ENCODE measurements around the gene RERE.

The RERE gene

DNA sequence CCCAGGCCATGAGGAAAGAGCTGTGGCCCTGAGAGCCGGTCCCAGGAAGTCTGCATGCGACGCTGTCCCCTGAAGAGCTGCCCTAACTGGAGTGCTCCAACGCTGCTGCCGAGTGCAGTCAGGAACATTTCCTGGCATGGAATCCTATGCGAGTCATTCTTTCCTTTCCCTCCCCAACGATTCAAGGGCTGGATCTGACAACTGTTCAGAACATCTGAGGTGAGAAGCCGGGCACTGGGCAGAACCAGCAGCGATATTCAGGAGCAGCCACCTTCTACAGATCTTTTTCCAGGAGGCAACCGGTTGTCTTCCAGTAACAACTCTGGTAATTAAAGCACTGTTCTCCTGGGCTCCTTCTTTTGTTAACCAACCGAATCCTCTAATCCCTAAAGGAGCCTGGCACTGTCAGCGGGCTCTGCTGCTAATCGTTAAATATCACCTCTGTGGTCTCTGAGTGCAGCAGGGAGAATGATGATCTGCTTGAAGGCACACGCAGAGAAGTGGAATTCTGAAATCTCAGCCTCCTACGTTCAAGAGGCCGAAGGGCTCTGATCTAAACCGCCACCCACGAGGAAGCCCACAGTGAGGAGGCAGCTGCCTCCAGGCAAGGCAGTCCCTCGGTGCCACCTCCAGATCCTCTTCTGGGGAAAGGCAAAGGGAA is 443.7 kb downstream of the RERE start:
- no peak overlapping the region for H2BK120ac ChIP-seq (ENCODE audit: insufficient read depth, low read length, poor library complexity)
- H3K27ac ChIP-seq (ENCODE audit: low read depth, low read length) = no peak overlapping the region
- H3K27me3 ChIP-seq (ENCODE audit: insufficient read depth, low read length) = no peaks in the 10 kb centered on the region
- no peak overlapping the region for H3K4me3 ChIP-seq (ENCODE audit: low read depth, low read length)
- peak overlapping the region; percentile 4 for H2BK5ac ChIP-seq (ENCODE audit: low read depth, low read length, poor library complexity)
- H3K23ac ChIP-seq (ENCODE audit: low read length) = no peak overlapping the region
- no peak overlapping the region for H2AFZ ChIP-seq (ENCODE audit: insufficient read depth, low read length, poor library complexity)
- no peak for DNase-seq
- H3K4me1 ChIP-seq (ENCODE audit: control insufficient read depth in 1 of 2, insufficient read depth in 2 of 2, low read length in 2 of 2) = peaks cover 12 to 27% of the 10 kb centered on the region in 2 experiments
- no peak overlapping the region for H4K91ac ChIP-seq (ENCODE audit: low read depth, low read length)
- H3K4ac ChIP-seq (ENCODE audit: low read depth, low read length) = peak overlapping the region; percentile 49
- no peak overlapping the region for H3K18ac ChIP-seq (ENCODE audit: low read length)
- no CpG with 5 or more reads among the region's 19 CpGs for whole genome bisulfite sequencing (ENCODE audit: extremely low coverage, insufficient coverage, insufficient read length)
- no peak overlapping the region for H3K14ac ChIP-seq (ENCODE audit: low read length)
- no peak overlapping the region for H2BK12ac ChIP-seq (ENCODE audit: low read length)
- H3K36me3 ChIP-seq (ENCODE audit: control insufficient read depth in 1 of 2, insufficient read depth in 2 of 2, low read length in 2 of 2) = peaks cover 12 to 26% of the 10 kb centered on the region in 2 experiments
- H4K12ac ChIP-seq (ENCODE audit: low read depth, low read length) = no peak overlapping the region
- H3K9ac ChIP-seq (ENCODE audit: low read length) = no peak overlapping the region
- H2AK5ac ChIP-seq (ENCODE audit: low read length) = no peak overlapping the region
- no peak overlapping the region for H4K8ac ChIP-seq (ENCODE audit: low read depth, low read length)
- no peaks in the 10 kb centered on the region for H3K9me3 ChIP-seq (ENCODE audit: insufficient read depth, low read depth, low read length)
- H3K79me1 ChIP-seq (ENCODE audit: low read length) = peaks cover 2% of the 10 kb centered on the region
- H3K4me2 ChIP-seq (ENCODE audit: low read length) = peak overlapping the region; percentile 10
- H3K79me2 ChIP-seq (ENCODE audit: control insufficient read depth, insufficient read depth, low read length, poor library complexity) = peaks cover 3% of the 10 kb centered on the region

DNA sequence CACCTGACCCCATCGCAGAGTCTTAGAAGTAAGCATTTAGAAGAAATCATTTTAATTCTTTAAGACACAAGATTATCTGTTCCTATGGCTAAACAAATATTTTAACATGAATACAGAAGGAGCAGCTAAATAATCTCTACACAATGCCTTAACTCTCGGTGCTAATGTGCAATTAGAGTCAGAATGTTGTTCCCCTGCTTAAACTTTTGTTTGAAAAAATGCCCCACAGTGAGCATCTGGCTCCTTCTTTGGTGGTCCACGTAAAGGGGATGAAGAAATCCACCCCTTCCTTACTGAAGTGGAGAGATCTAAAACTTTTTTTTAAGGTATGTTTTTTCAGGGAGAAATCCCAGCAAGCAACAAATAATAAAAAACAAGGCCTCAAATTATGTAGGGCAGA is 444.3 kb downstream of the RERE start:
- no peak overlapping the region for H3K9ac ChIP-seq (ENCODE audit: low read length)
- H3K18ac ChIP-seq (ENCODE audit: low read length) = no peak overlapping the region
- H3K4me2 ChIP-seq (ENCODE audit: low read length) = no peak overlapping the region
- H4K91ac ChIP-seq (ENCODE audit: low read depth, low read length) = no peak overlapping the region
- DNase-seq = no peak
- H3K14ac ChIP-seq (ENCODE audit: low read length) = no peak overlapping the region
- H4K8ac ChIP-seq (ENCODE audit: low read depth, low read length) = no peak overlapping the region
- H2BK12ac ChIP-seq (ENCODE audit: low read length) = no peak overlapping the region
- no peak overlapping the region for H3K27ac ChIP-seq (ENCODE audit: low read depth, low read length)
- no CpG with 5 or more reads among the region's 3 CpGs for WGBS (ENCODE audit: extremely low coverage, insufficient coverage, insufficient read length)
- no peak overlapping the region for H2AK5ac ChIP-seq (ENCODE audit: low read length)
- peaks cover 12 to 22% of the 10 kb centered on the region in 2 experiments for H3K36me3 ChIP-seq (ENCODE audit: control insufficient read depth in 1 of 2, insufficient read depth in 2 of 2, low read length in 2 of 2)
- H2BK120ac ChIP-seq (ENCODE audit: insufficient read depth, low read length, poor library complexity) = no peak overlapping the region
- H3K79me2 ChIP-seq (ENCODE audit: control insufficient read depth, insufficient read depth, low read length, poor library complexity) = peaks cover 3% of the 10 kb centered on the region
- H3K4ac ChIP-seq (ENCODE audit: low read depth, low read length) = peak overlapping the region; percentile 1
- H3K4me3 ChIP-seq (ENCODE audit: low read depth, low read length) = no peak overlapping the region
- H3K9me3 ChIP-seq (ENCODE audit: insufficient read depth, low read depth, low read length) = no peaks in the 10 kb centered on the region
- peak overlapping the region; percentile 4 for H2BK5ac ChIP-seq (ENCODE audit: low read depth, low read length, poor library complexity)
- peaks cover 2% of the 10 kb centered on the region for H3K79me1 ChIP-seq (ENCODE audit: low read length)
- no peak overlapping the region for H4K12ac ChIP-seq (ENCODE audit: low read depth, low read length)
- H2AFZ ChIP-seq (ENCODE audit: insufficient read depth, low read length, poor library complexity) = no peak overlapping the region
- H3K4me1 ChIP-seq (ENCODE audit: control insufficient read depth in 1 of 2, insufficient read depth in 2 of 2, low read length in 2 of 2) = peaks cover 7 to 23% of the 10 kb centered on the region in 2 experiments
- no peaks in the 10 kb centered on the region for H3K27me3 ChIP-seq (ENCODE audit: insufficient read depth, low read length)
- no peak overlapping the region for H3K23ac ChIP-seq (ENCODE audit: low read length)

DNA sequence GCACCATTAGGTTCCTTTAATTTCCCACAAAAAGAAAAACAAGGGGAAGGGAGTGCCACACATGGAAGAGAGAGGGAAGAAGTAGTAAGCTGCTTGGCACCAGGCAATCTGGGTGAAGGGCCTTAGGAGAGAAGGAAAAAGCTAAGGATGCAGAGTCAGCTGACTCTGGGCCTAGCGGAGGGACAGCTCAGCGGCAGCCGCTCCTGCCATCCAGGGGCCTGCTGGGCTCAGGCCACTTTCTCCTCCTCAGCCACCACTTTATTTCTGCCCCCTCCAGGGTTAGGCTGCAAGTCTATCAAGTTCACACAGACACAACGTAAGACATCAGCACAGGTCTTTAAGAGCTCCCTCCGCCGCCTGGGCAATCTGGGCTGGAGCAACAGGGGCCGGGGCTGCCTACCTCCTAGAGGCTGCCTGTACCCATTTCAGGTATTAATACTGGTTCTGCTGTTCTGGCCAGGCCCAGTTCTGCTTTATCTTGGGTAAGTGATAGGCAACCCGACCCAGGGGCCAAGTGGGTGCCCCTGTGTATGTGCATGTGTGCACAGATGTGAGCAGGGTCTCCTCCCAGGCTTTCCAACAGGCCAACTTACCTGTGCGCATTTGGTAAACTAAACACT is 446.0 kb downstream of the RERE start:
- Histone ChIP-seq H3K23ac (ENCODE audit: low read length) (no peak overlapping the region), H3K27me3 (ENCODE audit: insufficient read depth, low read length) (no peaks in the 10 kb centered on the region), H3K4me1 (ENCODE audit: control insufficient read depth in 1 of 2, insufficient read depth in 2 of 2, low read length in 2 of 2) (peaks cover 12 to 32% of the 10 kb centered on the region in 2 experiments), H2BK5ac (ENCODE audit: low read depth, low read length, poor library complexity) (no peak overlapping the region), H3K27ac (ENCODE audit: low read depth, low read length) (no peak overlapping the region), H3K14ac (ENCODE audit: low read length) (no peak overlapping the region), H3K79me1 (ENCODE audit: low read length) (peaks cover 7% of the 10 kb centered on the region), H2BK120ac (ENCODE audit: insufficient read depth, low read length, poor library complexity) (no peak overlapping the region), H2AK5ac (ENCODE audit: low read length) (no peak overlapping the region), H2BK12ac (ENCODE audit: low read length) (no peak overlapping the region), H3K18ac (ENCODE audit: low read length) (no peak overlapping the region), H4K8ac (ENCODE audit: low read depth, low read length) (no peak overlapping the region), H2AFZ (ENCODE audit: insufficient read depth, low read length, poor library complexity) (no peak overlapping the region), H3K4ac (ENCODE audit: low read depth, low read length) (no peak overlapping the region), H4K91ac (ENCODE audit: low read depth, low read length) (no peak overlapping the region), H3K36me3 (ENCODE audit: control insufficient read depth in 1 of 2, insufficient read depth in 2 of 2, low read length in 2 of 2) (peaks cover 12 to 21% of the 10 kb centered on the region in 2 experiments), H3K9me3 (ENCODE audit: insufficient read depth, low read depth, low read length) (peaks cover 2% of the 10 kb centered on the region), H4K12ac (ENCODE audit: low read depth, low read length) (no peak overlapping the region), H3K4me2 (ENCODE audit: low read length) (no peak overlapping the region), H3K79me2 (ENCODE audit: control insufficient read depth, insufficient read depth, low read length, poor library complexity) (peaks cover 4% of the 10 kb centered on the region), H3K4me3 (ENCODE audit: low read depth, low read length) (no peak overlapping the region), H3K9ac (ENCODE audit: low read length) (no peak overlapping the region)
- DNase-seq = no peak
- no CpG with 5 or more reads among the region's 9 CpGs for WGBS (ENCODE audit: extremely low coverage, insufficient coverage, insufficient read length)

DNA sequence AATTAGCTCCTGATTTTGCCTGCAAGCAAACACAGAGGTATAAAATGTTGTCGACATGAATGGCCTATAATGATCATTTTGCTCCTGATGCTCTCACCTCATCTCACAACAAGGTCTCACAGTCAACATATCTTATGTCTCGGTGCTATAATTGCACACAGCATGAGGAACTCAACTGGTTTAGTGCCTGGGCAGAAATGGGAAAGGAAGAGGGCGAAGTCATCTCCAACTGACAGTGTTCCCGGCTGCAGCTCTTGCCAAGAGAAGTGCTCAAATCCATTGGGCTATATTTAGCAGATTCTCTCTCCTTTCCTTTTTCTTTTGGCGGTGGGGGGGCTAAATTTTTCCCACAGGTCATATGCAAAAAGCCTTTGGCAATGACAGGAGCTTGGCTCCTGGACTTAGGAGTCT is 446.5 kb downstream of the RERE start:
- Histone ChIP-seq H2BK12ac (ENCODE audit: low read length) (no peak overlapping the region), H3K36me3 (ENCODE audit: control insufficient read depth in 1 of 2, insufficient read depth in 2 of 2, low read length in 2 of 2) (peaks cover 13 to 23% of the 10 kb centered on the region in 2 experiments), H2AK5ac (ENCODE audit: low read length) (no peak overlapping the region), H3K79me1 (ENCODE audit: low read length) (peaks cover 7% of the 10 kb centered on the region), H3K4me3 (ENCODE audit: low read depth, low read length) (no peak overlapping the region), H4K8ac (ENCODE audit: low read depth, low read length) (no peak overlapping the region), H3K4me2 (ENCODE audit: low read length) (no peak overlapping the region), H4K91ac (ENCODE audit: low read depth, low read length) (no peak overlapping the region), H3K14ac (ENCODE audit: low read length) (no peak overlapping the region), H3K23ac (ENCODE audit: low read length) (no peak overlapping the region), H4K12ac (ENCODE audit: low read depth, low read length) (no peak overlapping the region), H3K9me3 (ENCODE audit: insufficient read depth, low read depth, low read length) (peaks cover 2% of the 10 kb centered on the region), H2AFZ (ENCODE audit: insufficient read depth, low read length, poor library complexity) (no peak overlapping the region), H2BK5ac (ENCODE audit: low read depth, low read length, poor library complexity) (no peak overlapping the region), H3K9ac (ENCODE audit: low read length) (no peak overlapping the region), H3K27ac (ENCODE audit: low read depth, low read length) (no peak overlapping the region), H3K4ac (ENCODE audit: low read depth, low read length) (no peak overlapping the region), H3K79me2 (ENCODE audit: control insufficient read depth, insufficient read depth, low read length, poor library complexity) (peaks cover 5% of the 10 kb centered on the region), H2BK120ac (ENCODE audit: insufficient read depth, low read length, poor library complexity) (no peak overlapping the region), H3K4me1 (ENCODE audit: control insufficient read depth in 1 of 2, insufficient read depth in 2 of 2, low read length in 2 of 2) (peaks cover 12 to 34% of the 10 kb centered on the region in 2 experiments), H3K27me3 (ENCODE audit: insufficient read depth, low read length) (no peaks in the 10 kb centered on the region), H3K18ac (ENCODE audit: low read length) (no peak overlapping the region)
- WGBS (ENCODE audit: extremely low coverage, insufficient coverage, insufficient read length) = no CpG with 5 or more reads among the region's 5 CpGs
- no peak for DNase-seq
